ENCODE results near the gene WAPL. TPM values are rescaled to one million over a fixed set of nuclear protein-coding genes. Genes with fewer than 3 reads are reported as not detected.

WAPL gene
- total RNA-seq, 1 donor from 2014 or later, result 29.3 TPM

DNA sequence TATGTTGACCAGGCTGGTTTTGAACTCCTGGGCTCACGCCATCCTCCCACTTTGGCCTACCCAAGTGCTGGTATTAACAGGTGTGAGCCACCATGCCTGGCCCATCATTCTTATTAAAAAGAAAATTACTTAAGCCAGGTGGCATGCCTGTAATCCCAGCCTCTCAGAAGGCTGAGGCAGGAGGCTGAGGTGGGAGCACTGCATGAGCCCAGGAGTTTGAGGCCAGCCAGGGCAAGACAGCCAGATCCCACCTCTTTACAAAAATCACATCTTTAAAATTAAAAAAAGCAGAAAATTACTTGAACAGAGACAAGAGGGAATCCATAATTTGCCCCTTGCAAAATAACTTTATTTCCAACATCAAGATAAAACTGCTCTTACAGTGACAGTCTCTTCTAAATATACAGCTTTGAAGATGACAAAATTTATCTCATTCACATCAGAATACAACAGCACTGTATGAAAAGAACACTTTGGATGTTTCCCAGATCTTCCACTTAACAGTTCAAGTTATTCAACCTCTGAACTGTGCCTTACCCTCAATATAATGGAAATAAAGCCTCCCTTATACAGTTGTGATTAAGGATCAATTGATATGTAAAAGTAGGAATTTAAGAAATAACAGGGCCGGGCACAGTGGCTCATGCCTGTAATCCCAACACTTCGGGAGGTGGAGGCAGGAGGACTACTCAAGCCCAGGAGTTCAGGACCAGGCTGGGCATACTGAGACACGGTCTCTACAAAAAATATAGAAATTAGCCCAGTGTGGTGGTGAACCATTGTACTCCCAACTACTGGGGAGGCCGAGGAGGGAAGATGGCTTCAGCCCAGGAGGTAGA, 10.3 kb downstream of the WAPL start:
- Mint-ChIP-seq H3K4me3 (ENCODE audit: unreplicated experiment) (no peak overlapping the region), H3K9me3 (ENCODE audit: unreplicated experiment) (no peaks in the 10 kb centered on the region), H3K36me3 (ENCODE audit: unreplicated experiment) (peaks cover 15% of the 10 kb centered on the region), H3K4me1 (ENCODE audit: unreplicated experiment) (peaks cover 14% of the 10 kb centered on the region), H3K27me3 (ENCODE audit: unreplicated experiment) (no peaks in the 10 kb centered on the region), H3K27ac (ENCODE audit: unreplicated experiment) (no peak overlapping the region)
- TF ChIP-seq, protein P1, sequence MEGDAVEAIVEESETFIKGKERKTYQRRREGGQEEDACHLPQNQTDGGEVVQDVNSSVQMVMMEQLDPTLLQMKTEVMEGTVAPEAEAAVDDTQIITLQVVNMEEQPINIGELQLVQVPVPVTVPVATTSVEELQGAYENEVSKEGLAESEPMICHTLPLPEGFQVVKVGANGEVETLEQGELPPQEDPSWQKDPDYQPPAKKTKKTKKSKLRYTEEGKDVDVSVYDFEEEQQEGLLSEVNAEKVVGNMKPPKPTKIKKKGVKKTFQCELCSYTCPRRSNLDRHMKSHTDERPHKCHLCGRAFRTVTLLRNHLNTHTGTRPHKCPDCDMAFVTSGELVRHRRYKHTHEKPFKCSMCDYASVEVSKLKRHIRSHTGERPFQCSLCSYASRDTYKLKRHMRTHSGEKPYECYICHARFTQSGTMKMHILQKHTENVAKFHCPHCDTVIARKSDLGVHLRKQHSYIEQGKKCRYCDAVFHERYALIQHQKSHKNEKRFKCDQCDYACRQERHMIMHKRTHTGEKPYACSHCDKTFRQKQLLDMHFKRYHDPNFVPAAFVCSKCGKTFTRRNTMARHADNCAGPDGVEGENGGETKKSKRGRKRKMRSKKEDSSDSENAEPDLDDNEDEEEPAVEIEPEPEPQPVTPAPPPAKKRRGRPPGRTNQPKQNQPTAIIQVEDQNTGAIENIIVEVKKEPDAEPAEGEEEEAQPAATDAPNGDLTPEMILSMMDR (IDR thresholded peaks at IDR 0.05), result no peak
- no peak for DNase-seq (ENCODE audit: extremely low spot score, unreplicated experiment)

DNA sequence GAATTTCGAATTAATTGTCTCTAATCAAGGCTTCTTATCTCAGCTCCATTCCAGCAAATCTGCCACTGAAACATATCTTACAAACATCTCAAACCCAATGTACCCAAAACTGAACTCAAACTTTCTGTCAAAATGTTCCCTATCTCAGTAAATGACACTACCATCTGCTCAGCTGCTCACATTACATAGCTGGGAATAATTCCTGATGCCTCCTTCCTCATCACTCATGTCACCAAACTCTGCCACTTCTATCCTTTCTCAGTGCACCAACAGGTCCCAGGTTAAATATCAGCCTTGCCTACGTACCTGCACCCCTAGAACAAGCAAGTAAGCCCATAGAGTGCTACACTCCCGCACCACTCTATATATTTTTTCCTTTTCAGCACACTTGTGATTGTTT, 12.4 kb downstream of the WAPL start:
- TF ChIP-seq, protein P1 (IDR thresholded peaks at IDR 0.05), result no peak
- Mint-ChIP-seq H3K36me3 (ENCODE audit: unreplicated experiment) (peaks cover 7% of the 10 kb centered on the region), H3K27ac (ENCODE audit: unreplicated experiment) (no peak overlapping the region), H3K9me3 (ENCODE audit: unreplicated experiment) (no peaks in the 10 kb centered on the region), H3K27me3 (ENCODE audit: unreplicated experiment) (no peaks in the 10 kb centered on the region), H3K4me3 (ENCODE audit: unreplicated experiment) (no peak overlapping the region), H3K4me1 (ENCODE audit: unreplicated experiment) (peaks cover 13% of the 10 kb centered on the region)
- DNase-seq (ENCODE audit: extremely low spot score, unreplicated experiment), result no peak

DNA sequence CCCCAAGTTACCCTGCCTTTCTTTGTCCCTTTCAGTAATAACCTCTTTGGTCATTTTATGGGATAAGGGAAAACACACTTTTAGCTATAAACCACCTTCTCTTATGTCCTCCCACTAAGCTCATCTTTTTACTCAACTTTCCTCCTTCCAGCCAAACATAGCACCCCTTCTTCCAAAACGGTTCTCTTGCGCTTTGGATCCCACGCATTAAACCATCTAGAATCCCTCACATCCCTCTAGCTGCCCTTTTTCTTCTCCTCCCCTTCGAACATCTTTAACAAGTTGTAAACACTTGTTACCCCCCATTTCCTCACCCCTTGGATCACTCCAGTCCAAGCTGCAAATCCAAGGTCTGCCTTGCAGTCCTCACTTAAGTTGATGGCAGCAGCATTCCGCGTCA, 13.4 kb downstream of the WAPL start:
- H3K4me1 Mint-ChIP-seq (ENCODE audit: unreplicated experiment), result peaks cover 8% of the 10 kb centered on the region
- no peaks in the 10 kb centered on the region for H3K27me3 Mint-ChIP-seq (ENCODE audit: unreplicated experiment)
- H3K9me3 Mint-ChIP-seq (ENCODE audit: unreplicated experiment), result no peaks in the 10 kb centered on the region
- DNase-seq (ENCODE audit: extremely low spot score, unreplicated experiment), result no peak
- H3K27ac Mint-ChIP-seq (ENCODE audit: unreplicated experiment), result no peak overlapping the region
- TF ChIP-seq, protein P1 (IDR thresholded peaks at IDR 0.05), result no peak
- no peak overlapping the region for H3K4me3 Mint-ChIP-seq (ENCODE audit: unreplicated experiment)
- peaks cover 2% of the 10 kb centered on the region for H3K36me3 Mint-ChIP-seq (ENCODE audit: unreplicated experiment)

DNA sequence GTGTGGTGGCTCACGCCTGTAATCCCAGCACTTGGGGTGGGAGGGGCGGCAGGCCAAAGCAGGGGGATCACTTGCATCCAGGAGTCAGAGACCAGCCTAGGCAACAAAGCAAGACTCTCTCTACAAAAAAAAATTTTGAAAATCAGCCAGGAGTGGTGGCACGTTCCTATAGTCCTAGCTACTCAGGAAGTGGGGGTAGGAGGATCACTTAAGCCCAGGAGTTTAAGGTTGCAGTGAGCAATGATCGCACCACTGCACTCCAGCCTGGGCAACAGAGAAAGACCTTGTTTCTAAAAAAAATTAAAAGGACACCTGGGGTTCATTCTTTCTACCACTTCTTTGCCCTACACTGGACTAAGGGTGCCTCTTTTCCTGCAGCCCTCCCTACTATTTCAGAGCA, 15.1 kb downstream of the WAPL start:
- peaks cover 1% of the 10 kb centered on the region for H3K4me1 Mint-ChIP-seq (ENCODE audit: unreplicated experiment)
- peaks cover 9% of the 10 kb centered on the region for H3K36me3 Mint-ChIP-seq (ENCODE audit: unreplicated experiment)
- no peaks in the 10 kb centered on the region for H3K27me3 Mint-ChIP-seq (ENCODE audit: unreplicated experiment)

DNA sequence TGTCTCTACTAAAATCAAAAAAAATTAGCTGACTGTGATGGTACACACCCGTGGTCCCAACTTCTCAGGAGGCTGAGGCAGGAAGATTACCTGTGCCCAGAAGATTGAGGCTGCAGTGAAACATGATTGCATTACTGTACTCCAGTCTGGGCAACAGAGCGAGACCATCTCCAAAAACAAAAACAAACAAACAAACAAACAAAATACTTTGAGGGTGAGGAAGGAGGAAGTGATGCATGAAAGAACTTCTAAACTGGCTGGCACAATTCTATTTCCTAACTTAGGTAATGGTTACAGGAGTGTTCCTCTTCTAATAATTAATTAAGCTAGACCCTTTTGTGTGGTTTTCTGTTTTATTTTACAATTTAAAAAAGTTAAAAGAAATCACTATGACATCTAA, 15.5 kb downstream of the WAPL start:
- TF ChIP-seq, protein P1 (IDR thresholded peaks at IDR 0.05), result no peak
- Mint-ChIP-seq H3K27ac (ENCODE audit: unreplicated experiment) (no peak overlapping the region), H3K4me3 (ENCODE audit: unreplicated experiment) (no peak overlapping the region)

More for the DNA sequence above, 15.1 kb downstream of the WAPL start:
- DNase-seq (ENCODE audit: extremely low spot score, unreplicated experiment), result no peak
- Mint-ChIP-seq H3K27ac (ENCODE audit: unreplicated experiment) (no peak overlapping the region), H3K4me3 (ENCODE audit: unreplicated experiment) (no peak overlapping the region), H3K9me3 (ENCODE audit: unreplicated experiment) (no peaks in the 10 kb centered on the region)
- TF ChIP-seq, protein P1 (IDR thresholded peaks at IDR 0.05), result no peak

More for the DNA sequence above, 15.5 kb downstream of the WAPL start:
- Mint-ChIP-seq H3K9me3 (ENCODE audit: unreplicated experiment) (no peaks in the 10 kb centered on the region), H3K27me3 (ENCODE audit: unreplicated experiment) (no peaks in the 10 kb centered on the region), H3K4me1 (ENCODE audit: unreplicated experiment) (peaks cover 5% of the 10 kb centered on the region), H3K36me3 (ENCODE audit: unreplicated experiment) (peaks cover 9% of the 10 kb centered on the region)
- no peak for DNase-seq (ENCODE audit: extremely low spot score, unreplicated experiment)
